Vagina (tissue), 2 donors: Measurements from ENCODE around the gene LAMTOR3.

Experiments used
- CTCF ChIP-seq, 3 experiments: fragments of 450-650 bp in 2 of 3; fragments of 200-600 bp in 1 of 3; sonication (generic) in 1 of 3; IDR thresholded peaks; one replicate each; pipeline ENCODE4 v1.5.1; 2017 to 2019; ENCODE audit warnings: antibody characterized with exemption in 3 of 3, mild to moderate bottlenecking in 2 of 3, moderate library complexity in 2 of 3
- POLR2A ChIP-seq, 2 donors: fragments of 450-650 bp; IDR thresholded peaks; one replicate each; pipeline ENCODE4 v1.6.1; 2017; ENCODE audit warnings: antibody characterized with exemption in 2 of 2, mild to moderate bottlenecking in 2 of 2, moderate library complexity in 2 of 2

- no peak for TF ChIP-seq CTCF (IDR thresholded peaks at IDR 0.05)
- no peak for TF ChIP-seq POLR2A (IDR thresholded peaks at IDR 0.05)
Observed at GRCh38 chr4:99859618-99860017, 34.6 kb downstream of the LAMTOR3 start.
